D341Med (cell line): Measurements from ENCODE around the gene RNF207.
"Not testable (repeated sequence)": the region's sequence is repeated elsewhere in the genome, so short reads cannot be mapped to it uniquely, and the experiment has no call there.

Source experiments
- DNase-seq: peaks from one replicate; pipeline ENCODE4 v3.0.0; 2012; ENCODE audit warnings: low spot score

The RNF207 gene

GRCh38 chr1:6200188-6200809 is 5.6 kb upstream of the RNF207 start:
- DNase-seq, result no peak

- DNase-seq, result no peak
These were observed 3.7 kb upstream of the RNF207 start for GRCh38 chr1:6202256-6202655.

GRCh38 chr1:6206520-6206855 is 569 bp downstream of the RNF207 start:
- DNase-seq, result no peak

GRCh38 chr1:6207075-6207885 is 1.4 kb downstream of the RNF207 start:
- no peak for DNase-seq

GRCh38 chr1:6207921-6208320 is 2.0 kb downstream of the RNF207 start:
- DNase-seq, result no peak

- peak; percentile 86 for DNase-seq
These were observed 3.1 kb downstream of the RNF207 start for GRCh38 chr1:6208723-6209660.

GRCh38 chr1:6209661-6210580 is 4.0 kb downstream of the RNF207 start:
- DNase-seq, result peak; percentile 75

- DNase-seq, result no peak
These were observed 4.9 kb downstream of the RNF207 start for GRCh38 chr1:6210591-6211355.

GRCh38 chr1:6211731-6212130 is 5.8 kb downstream of the RNF207 start:
- DNase-seq, result no peak

- DNase-seq, result no peak
These were observed 6.5 kb downstream of the RNF207 start for GRCh38 chr1:6212193-6212959.

- peak; percentile 17 for DNase-seq
These were observed 12.7 kb downstream of the RNF207 start for GRCh38 chr1:6218375-6219164.

- DNase-seq, result not testable (repeated sequence)
These were observed 13.7 kb downstream of the RNF207 start for GRCh38 chr1:6219641-6220040.

- peak; percentile 32 for DNase-seq
These were observed 14.3 kb downstream of the RNF207 start for GRCh38 chr1:6220236-6220635.

GRCh38 chr1:6221210-6221784 is 15.4 kb downstream of the RNF207 start:
- DNase-seq, result peak; percentile 10

GRCh38 chr1:6222636-6223035 is 16.7 kb downstream of the RNF207 start:
- no peak for DNase-seq

- DNase-seq, result no peak
These were observed 17.7 kb downstream of the RNF207 start for GRCh38 chr1:6223617-6224016.

- DNase-seq, result no peak
These were observed 18.8 kb downstream of the RNF207 start for GRCh38 chr1:6224718-6225117.

GRCh38 chr1:6225651-6226050 is 19.7 kb downstream of the RNF207 start:
- no peak for DNase-seq

GRCh38 chr1:6233376-6233775 is 27.5 kb downstream of the RNF207 start:
- no peak for DNase-seq
